H1 (cell line): Measurements from ENCODE around the gene TCP11. TPM values are rescaled to one million over a fixed set of nuclear protein-coding genes. Genes with fewer than 3 reads are reported as not detected.

Experiments used
- CTCF ChIA-PET: fragments of 300-600 bp; sonication (Branson Sonifier 250); formaldehyde crosslinking; loops from one replicate; lab custom pipeline; 2021; ENCODE audit not compliant: partially characterized antibody; lab: Charles Lee
- POLR2A ChIA-PET: fragments of 300-600 bp; sonication (Branson Sonifier 250); formaldehyde crosslinking; loops from one replicate; lab custom pipeline; 2021; ENCODE audit warnings: inconsistent platforms; ENCODE audit not compliant: partially characterized antibody; lab: Charles Lee
- DNase-seq, 2 experiments: peaks; one replicate each; pipeline versions ENCODE4 v3.0.0 to v3.0.0-alpha.2; 2010 to 2022; ENCODE audit warnings: low spot score in 2 of 2, low read depth in 1 of 2, mixed read lengths in 1 of 2
- FAIRE-seq: peaks from 2 replicates; lab custom pipeline; 2011; peaks lifted over from hg19 to GRCh38; lab: Jason Lieb, UNC
- H2AFZ ChIP-seq: 2 replicates; pipeline ENCODE4 v1.8.1; 2012; ENCODE audit warnings: low read length, inconsistent platforms
- H2AK5ac ChIP-seq: 2 replicates; pipeline ENCODE4 v1.6.1; 2013; ENCODE audit warnings: low read depth, low read length
- H2BK120ac ChIP-seq: replicated peaks from 2 replicates; pipeline ENCODE3; 2013; ENCODE audit warnings: low read depth, low read length, inconsistent platforms
- H2BK12ac ChIP-seq: 2 replicates; pipeline ENCODE4 v1.6.1; 2013; ENCODE audit warnings: low read depth, low read length
- H2BK15ac ChIP-seq: 2 replicates; pipeline ENCODE4 v1.6.1; 2013; ENCODE audit warnings: low read length
- H2BK20ac ChIP-seq: 2 replicates; pipeline ENCODE4 v1.6.1; 2013; ENCODE audit warnings: low read length
- H2BK5ac ChIP-seq: 2 replicates; pipeline ENCODE4 v1.6.1; 2013; ENCODE audit warnings: low read depth, low read length
- H3K14ac ChIP-seq: 2 replicates; pipeline ENCODE4 v1.6.1; 2013; ENCODE audit warnings: inconsistent platforms; ENCODE audit not compliant: insufficient read length
- H3K18ac ChIP-seq: 2 replicates; pipeline ENCODE4 v1.6.1; 2013; ENCODE audit warnings: low read length; ENCODE audit errors: extremely low read depth
- H3K23ac ChIP-seq: 2 replicates; pipeline ENCODE4 v1.6.1; 2013; ENCODE audit warnings: inconsistent platforms; ENCODE audit not compliant: insufficient read length
- H3K23me2 ChIP-seq: 2 replicates; pipeline ENCODE4 v1.6.1; 2013; ENCODE audit warnings: low read depth, low read length
- H3K27ac ChIP-seq: 2 replicates; pipeline ENCODE4 v1.6.1; 2011; ENCODE audit warnings: low read depth, low read length, inconsistent platforms
- H3K27me3 ChIP-seq, 4 experiments: replicated peaks in 1 of 4; 1 replicate in 1 of 4; 2 replicates in 3 of 4; pipeline versions ENCODE4 v1.6.1 to v1.8.1; 2011 to 2013; ENCODE audit warnings: low read length in 3 of 4, mild to moderate bottlenecking in 3 of 4, inconsistent platforms in 2 of 4, mixed read lengths in 2 of 4, moderate library complexity in 1 of 4; ENCODE audit not compliant: control insufficient read depth in 3 of 4, insufficient read depth in 3 of 4; ENCODE audit errors: extremely low read depth in 1 of 4
- H3K36me3 ChIP-seq, 4 experiments: 2 replicates each; pipeline versions ENCODE4 v1.6.1 to v1.8.1; 2011 to 2013; ENCODE audit warnings: mild to moderate bottlenecking in 4 of 4, low read length in 3 of 4, moderate library complexity in 2 of 4, control low read depth in 1 of 4, inconsistent platforms in 1 of 4; ENCODE audit not compliant: insufficient read depth in 4 of 4, control insufficient read depth in 2 of 4
- H3K4ac ChIP-seq: replicated peaks from 2 replicates; pipeline ENCODE3; 2013; ENCODE audit warnings: low read length, low read depth, mixed read lengths, inconsistent platforms; ENCODE audit not compliant: insufficient read length
- H3K4me1 ChIP-seq, 4 experiments: replicated peaks in 1 of 4; 1 replicate in 1 of 4; 2 replicates in 3 of 4; pipeline versions ENCODE4 v1.6.1 to v1.8.1; 2011 to 2013; ENCODE audit warnings: low read length in 3 of 4, inconsistent platforms in 2 of 4, mixed read lengths in 1 of 4; ENCODE audit not compliant: insufficient read depth in 4 of 4, control insufficient read depth in 3 of 4
- H3K4me2 ChIP-seq, 2 experiments: 2 replicates each; pipeline versions ENCODE4 v1.6.1 to v1.8.1; 2011 to 2013; ENCODE audit warnings: low read depth in 2 of 2, low read length in 2 of 2, control low read depth in 1 of 2, inconsistent platforms in 1 of 2, mild to moderate bottlenecking in 1 of 2; ENCODE audit not compliant: insufficient read depth in 1 of 2
- H3K4me3 ChIP-seq, 4 experiments: fragments of 200-600, 300-600 bp in 1 of 4; sonication (generic), shearing (Covaris generic), sonication (Bioruptor Twin) in 1 of 4; 2 replicates each; pipeline versions ENCODE4 v1.5.1 to v1.8.1; 2011 to 2016; ENCODE audit warnings: low read length in 4 of 4, low read depth in 3 of 4, control low read depth in 2 of 4, inconsistent platforms in 2 of 4, mild to moderate bottlenecking in 2 of 4, mixed read lengths in 1 of 4, moderate library complexity in 1 of 4; ENCODE audit not compliant: insufficient read depth in 2 of 4; ENCODE audit errors: extremely low read depth in 1 of 4
- H3K56ac ChIP-seq: replicated peaks from 2 replicates; pipeline ENCODE3; 2013; ENCODE audit warnings: low read depth, mild to moderate bottlenecking, mixed read lengths, low read length, inconsistent platforms; ENCODE audit not compliant: insufficient read length
- H3K79me1 ChIP-seq: 2 replicates; pipeline ENCODE4 v1.6.1; 2013; ENCODE audit warnings: low read depth, low read length, control low read depth
- H3K79me2 ChIP-seq, 2 experiments: 2 replicates each; pipeline versions ENCODE4 v1.6.1 to v1.8.1; 2012 to 2013; ENCODE audit warnings: low read length in 2 of 2, mild to moderate bottlenecking in 2 of 2, inconsistent platforms in 1 of 2; ENCODE audit not compliant: insufficient read depth in 2 of 2, control insufficient read depth in 1 of 2
- H3K9ac ChIP-seq, 4 experiments: replicated peaks in 1 of 4; 1 replicate in 1 of 4; 2 replicates in 3 of 4; pipeline versions ENCODE4 v1.6.1 to v1.8.1; 2011 to 2013; ENCODE audit warnings: low read depth in 3 of 4, low read length in 3 of 4, control low read depth in 2 of 4, mild to moderate bottlenecking in 2 of 4, moderate library complexity in 2 of 4, inconsistent platforms in 1 of 4; ENCODE audit errors: extremely low read depth in 1 of 4
- H3K9me3 ChIP-seq, 2 experiments: 2 replicates each; pipeline versions ENCODE4 v1.6.1 to v1.8.1; 2012 to 2013; ENCODE audit warnings: mild to moderate bottlenecking in 2 of 2, moderate library complexity in 2 of 2, control low read depth in 1 of 2, inconsistent platforms in 1 of 2, low read depth in 1 of 2, low read length in 1 of 2, mixed read lengths in 1 of 2; ENCODE audit not compliant: insufficient read depth in 2 of 2
- H4K20me1 ChIP-seq, 2 experiments: replicated peaks in 1 of 2; 2 replicates each; pipeline versions ENCODE3 to v1.8.1; 2011 to 2013; ENCODE audit warnings: inconsistent platforms in 2 of 2, low read length in 2 of 2, mild to moderate bottlenecking in 1 of 2; ENCODE audit not compliant: insufficient read depth in 2 of 2, control insufficient read depth in 1 of 2
- H4K5ac ChIP-seq: 2 replicates; pipeline ENCODE4 v1.6.1; 2013; ENCODE audit warnings: low read length, low read depth, mixed read lengths, inconsistent platforms; ENCODE audit not compliant: insufficient read length
- H4K8ac ChIP-seq: 2 replicates; pipeline ENCODE4 v1.8.0; 2013; ENCODE audit warnings: mild to moderate bottlenecking, moderate library complexity, low read length, inconsistent platforms; ENCODE audit not compliant: insufficient read depth; ENCODE audit errors: extremely low read depth
- H4K91ac ChIP-seq: replicated peaks from 2 replicates; pipeline ENCODE3; 2013; ENCODE audit warnings: low read length, mixed read lengths, inconsistent platforms; ENCODE audit not compliant: insufficient read length
- EGR1 ChIP-seq: IDR thresholded peaks from 2 replicates; pipeline ENCODE4 v1.6.1; 2011; ENCODE audit warnings: low read depth, low read length, borderline replicate concordance
- FOSL1 ChIP-seq: IDR thresholded peaks from 2 replicates; pipeline ENCODE4 v1.6.1; 2011; ENCODE audit warnings: mild to moderate bottlenecking, low read depth, low read length, moderate library complexity; ENCODE audit not compliant: insufficient read depth
- GABPA ChIP-seq: IDR thresholded peaks from 2 replicates; pipeline ENCODE4 v1.6.1; 2011; ENCODE audit warnings: mild to moderate bottlenecking, low read length, moderate library complexity, borderline replicate concordance; ENCODE audit not compliant: insufficient read depth
- RNF2 ChIP-seq: fragments of 200-900, 300-1000 bp; sonication (generic); IDR thresholded peaks from 2 replicates; pipeline ENCODE4 v1.7.1; 2016; ENCODE audit warnings: borderline replicate concordance, low read depth, mild to moderate bottlenecking, antibody characterized with exemption, low read length; ENCODE audit not compliant: poor library complexity, severe bottlenecking; ENCODE audit errors: missing control alignments
- SIRT6 ChIP-seq: IDR thresholded peaks from one replicate; pipeline ENCODE4 v1.7.1; 2012; ENCODE audit warnings: low read length, inconsistent platforms
- SP4 ChIP-seq: IDR thresholded peaks from 2 replicates; pipeline ENCODE4 v1.6.1; 2012; ENCODE audit warnings: low read length, inconsistent platforms
- WGBS, 2 experiments: shearing (Covaris generic) in 1 of 2; methylation state at CpG; one replicate each; pipeline versions ENCODE4 v1.1.6 to v1.1.7; 2013 to 2015; ENCODE audit warnings: low lambda C conversion rate in 2 of 2, mixed read lengths in 2 of 2, inconsistent platforms in 1 of 2, low coverage in 1 of 2, missing lambda C conversion rate in 1 of 2; ENCODE audit not compliant: insufficient replicate concordance in 2 of 2, insufficient coverage in 1 of 2, insufficient read length in 1 of 2; ENCODE audit errors: extremely low coverage in 1 of 2, missing lambda C conversion rate in 1 of 2; 5-methylcytosine and 5-hydroxymethylcytosine counted together
- polyA plus RNA-seq, 7 experiments: library from polyadenylated mRNA; depleted of rRNA in 3 of 7; stranded (reverse) in 5 of 7; unstranded in 2 of 7; fragments of >200 nt in 5 of 7; fragments of 200-250 nt in 2 of 7; gene quantifications; 1 replicate in 5 of 7; 2 replicates in 1 of 7; 4 replicates in 1 of 7; pipeline versions ENCODE4 v1.2.1 to v1.2.3, GENCODE V29; 2011 to 2013; ENCODE audit warnings: missing spikeins in 2 of 7, mixed read lengths in 2 of 7
- total RNA-seq: library from RNA; stranded (reverse); fragmentation: NEBNext Ultra II Directional; extraction: Animal tissue kit (Norgen Biotek cat#: 25700); gene quantifications from 2 replicates; pipeline ENCODE4 v1.2.1, GENCODE V29; 2021

The TCP11 gene
- total and polyA plus RNA-seq, 2 of the 8 experiments (the other 6 are each of a cell fraction or from before 2014, with no cell fraction given), result 0.11 TPM; not detected in 1

- Histone ChIP-seq H2AK5ac (no peak overlapping the region), H3K23me2 (no peaks in the 10 kb centered on the region; the same call in 1 of the 2 replicates), H4K5ac (no peak overlapping the region), H3K4ac (no peak overlapping the region), H4K91ac (no peak overlapping the region), H3K79me1 (no peaks in the 10 kb centered on the region; the same call in 1 of the 2 replicates), H3K27me3 (no peaks in the 10 kb centered on the region), H3K4me2 (no peak overlapping the region), H3K36me3 (no peaks in the 10 kb centered on the region; a peak in 1 of 8 replicates), H2BK15ac (no peak overlapping the region), H2BK120ac (no peak overlapping the region), H4K20me1 (no peaks in the 10 kb centered on the region), H3K79me2 (no peaks in the 10 kb centered on the region), H2BK12ac (no peak overlapping the region), H3K18ac (no peak overlapping the region; the same call in 1 of the 2 replicates), H3K9me3 (no peaks in the 10 kb centered on the region), H3K14ac (no peak overlapping the region), H2AFZ (no peak overlapping the region), H4K8ac (no peak overlapping the region), H3K4me3 (no peak overlapping the region), H3K56ac (no peak overlapping the region), H2BK5ac (no peak overlapping the region), H3K27ac (no peak overlapping the region), H2BK20ac (0 out of 2 replicates have a peak overlapping the region, but pooled peaks have one; percentile 48), H3K4me1 (peaks cover 4 to 26% (median 15%) of the 10 kb centered on the region in 4 experiments), H3K23ac (no peak overlapping the region), H3K9ac (no peak overlapping the region)
- WGBS, 2 experiments, result 78% methylated on average over 2 of the region's 2 CpGs; no CpG with 5 or more reads in 1 of the 2 experiments
- no peak for DNase-seq
- FAIRE-seq, result no peak
- CTCF ChIA-PET, result interaction anchor here (0.8 to 3.2 kb wide), 7 partner anchors 10 to 125 kb away, joined by 3 to 9 read pairs (median 4); no protein-coding TSS in a partner anchor
- POLR2A ChIA-PET, result interaction anchor here (0.7 to 1.4 kb wide), 2 partner anchors 24 to 103 kb away, joined by 3 read pairs; no protein-coding TSS in a partner anchor
- TF ChIP-seq RNF2 (no peak), FOSL1 (no peak), SIRT6 (no peak), GABPA (no peak), SP4 (no peak), EGR1 (no peak)
These were observed 71.0 kb downstream of the TCP11 start for GRCh38 chr6:35070111-35070510.
